ENCODE measurements around the gene CHRNG.
A peak's percentile ranks its signal among the peaks of the same experiment; 100 is the strongest.

Gene CHRNG

DNA sequence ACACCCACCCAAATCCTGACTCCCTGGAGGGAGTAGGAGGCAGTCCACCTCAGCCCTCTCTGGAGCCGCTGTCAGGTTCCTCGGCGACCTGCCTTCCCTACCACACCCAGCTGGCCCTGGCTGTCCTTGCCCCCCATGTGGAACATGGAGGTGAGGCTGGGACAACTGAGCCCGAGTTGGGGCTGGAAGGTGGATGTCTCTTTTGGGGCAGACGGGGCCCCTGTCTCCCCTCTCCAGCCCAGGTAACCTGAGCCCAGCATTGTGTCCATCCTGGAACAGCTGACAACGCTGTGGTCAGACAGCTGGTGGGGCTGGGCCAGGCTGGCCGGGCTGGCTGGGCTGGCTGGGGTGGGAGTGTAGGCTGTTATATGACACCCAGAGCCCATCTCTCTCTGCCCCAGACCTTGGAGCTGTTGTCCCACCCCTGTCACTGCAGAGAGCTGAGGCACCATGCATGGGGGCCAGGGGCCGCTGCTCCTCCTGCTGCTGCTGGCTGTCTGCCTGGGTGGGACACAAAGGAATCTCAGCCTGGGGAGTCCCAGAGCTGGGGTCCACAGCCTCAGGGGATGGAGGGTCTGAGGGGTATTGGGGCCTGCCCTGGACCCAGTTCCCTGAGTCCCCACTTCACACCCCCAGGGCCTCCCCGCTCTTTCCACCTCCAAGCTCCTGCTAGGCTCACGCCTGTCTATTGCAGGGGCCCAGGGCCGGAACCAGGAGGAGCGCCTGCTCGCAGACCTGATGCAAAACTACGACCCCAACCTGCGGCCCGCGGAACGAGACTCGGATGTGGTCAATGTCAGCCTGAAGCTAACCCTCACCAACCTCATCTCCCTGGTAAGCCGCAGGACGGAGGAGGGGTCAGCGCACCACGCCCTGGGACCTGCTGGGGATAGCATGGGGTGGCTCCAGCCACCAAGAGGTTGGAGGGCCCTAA is at the start of gene CHRNG:
Gene CHRNG (plus strand): TSS at position 395 of the 934 bp plus-strand sequence. CDS start 56 bp downstream, at position 451.
- no peak for DNase-seq (ENCODE audit: low read depth in 2 of 2)

DNA sequence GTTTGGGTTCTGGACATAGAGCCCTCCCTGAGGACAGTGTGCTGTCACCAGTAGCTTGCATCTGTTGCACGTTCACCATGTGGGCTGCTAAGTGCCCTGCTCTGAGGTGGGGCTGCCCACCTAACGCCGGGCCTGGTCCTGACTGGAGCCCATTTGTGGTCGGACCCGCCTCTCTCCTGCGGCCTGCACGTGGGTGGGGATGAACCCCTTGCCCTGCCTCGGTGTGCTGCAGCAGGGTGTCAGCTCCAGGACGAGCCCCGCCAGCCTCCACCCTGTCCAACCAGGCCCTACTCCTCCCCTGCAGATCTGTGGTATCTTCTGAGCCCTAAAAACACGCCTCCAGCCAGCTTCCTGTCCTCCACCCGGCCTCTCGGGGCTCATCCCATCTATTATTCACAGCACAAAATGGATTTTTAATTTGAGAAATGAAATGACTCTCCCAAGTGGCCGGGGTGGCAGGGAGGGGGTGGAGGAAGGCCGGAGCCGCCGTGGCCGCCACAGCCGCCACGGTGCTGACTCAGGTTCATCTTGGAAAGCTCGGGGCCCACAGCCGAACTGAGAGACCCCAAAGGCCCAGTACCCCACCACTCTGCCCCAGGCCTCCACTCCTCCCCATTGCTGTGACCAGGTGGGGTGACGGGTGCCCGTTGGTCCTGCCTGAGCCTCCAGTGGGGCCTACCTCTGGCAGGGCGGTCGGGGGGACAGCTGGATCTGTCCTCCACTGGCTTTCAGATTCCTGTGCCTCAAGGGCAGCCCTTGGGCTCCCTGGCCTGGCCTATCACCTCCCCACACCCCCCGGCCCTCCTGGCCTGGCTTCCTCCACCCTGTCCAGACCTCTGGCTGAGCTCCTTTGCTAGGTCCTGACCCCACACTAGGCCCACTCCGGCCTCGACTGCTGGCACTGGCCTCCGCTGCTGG is 49.0 kb upstream of the CHRNG start:
- no peak for DNase-seq (ENCODE audit: low read depth in 2 of 2)

GRCh38 chr2:232491139-232491780 is 48.2 kb upstream of the CHRNG start:
- no peak for DNase-seq (ENCODE audit: low read depth in 2 of 2)

DNA sequence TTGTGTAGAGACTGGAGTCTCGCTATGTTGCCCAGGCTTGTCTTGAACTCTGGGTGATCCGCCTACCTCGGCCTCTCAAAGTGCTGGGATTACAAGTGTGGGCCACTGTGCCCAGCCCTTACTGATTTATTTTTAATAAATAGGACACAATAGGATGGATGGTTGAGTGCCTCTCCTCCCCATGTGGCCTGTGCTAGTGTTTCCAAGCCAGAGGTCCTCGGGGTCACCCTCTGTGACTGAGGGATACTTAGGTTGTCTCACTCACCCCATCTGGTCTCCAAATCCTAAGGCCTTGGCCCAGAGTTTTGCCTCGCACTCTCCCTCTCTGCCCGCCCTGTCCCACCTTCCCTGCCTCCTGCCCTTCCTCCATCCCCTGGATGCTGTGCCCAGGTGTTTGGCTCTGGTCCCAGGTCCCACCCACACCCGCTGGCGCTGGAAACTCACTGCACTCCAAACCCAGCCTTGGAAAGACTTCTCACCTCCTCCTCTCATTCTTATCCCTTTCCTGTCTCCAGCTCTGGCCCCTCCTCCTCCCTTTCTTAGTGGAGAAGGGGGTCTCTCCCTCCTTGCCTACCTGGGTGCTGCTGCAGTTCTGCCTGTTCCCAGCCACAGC is 47.1 kb upstream of the CHRNG start:
- no peak for DNase-seq (ENCODE audit: low read depth in 2 of 2)

GRCh38 chr2:232492963-232493700 is 46.4 kb upstream of the CHRNG start:
- no peak for DNase-seq (ENCODE audit: low read depth in 2 of 2)

DNA sequence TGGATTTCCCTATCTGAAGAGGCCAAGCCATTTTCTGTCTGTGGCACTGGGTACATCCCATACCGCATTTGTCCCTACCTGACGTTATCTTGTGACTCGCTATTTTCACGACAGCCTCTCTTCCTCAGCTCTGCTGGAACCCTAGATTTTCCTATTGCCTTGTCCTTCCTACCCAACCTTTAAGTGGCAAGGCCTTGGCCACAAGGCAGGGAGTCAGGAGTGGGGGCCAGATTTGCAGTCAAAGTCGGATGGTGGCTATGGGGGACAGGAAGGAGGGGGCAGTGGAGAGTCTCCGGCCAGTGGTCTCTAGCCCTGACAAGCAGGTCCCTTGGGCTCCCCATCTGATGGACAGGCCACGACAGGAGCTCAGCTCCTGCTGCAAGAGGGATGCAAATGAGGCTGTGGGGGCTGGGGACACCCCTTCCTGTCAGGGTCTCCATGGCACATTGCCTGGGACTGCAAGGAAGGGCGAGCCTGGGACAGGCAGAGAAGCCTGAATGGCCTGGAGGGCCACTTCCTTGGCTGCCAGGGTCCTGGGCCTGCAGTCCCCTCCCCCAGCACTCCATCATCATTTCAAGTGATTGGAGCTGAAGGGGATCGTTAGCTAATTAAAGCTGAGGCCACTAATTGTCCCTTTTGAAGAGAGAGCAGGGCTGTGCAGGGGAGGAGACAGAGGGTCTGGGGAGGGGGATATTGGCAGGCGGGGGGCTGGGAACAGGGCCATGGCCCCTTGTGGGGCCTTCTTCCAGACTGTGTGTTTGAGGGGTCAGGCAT is 45.6 kb upstream of the CHRNG start:
- no peak for DNase-seq (ENCODE audit: low read depth in 2 of 2)

DNA sequence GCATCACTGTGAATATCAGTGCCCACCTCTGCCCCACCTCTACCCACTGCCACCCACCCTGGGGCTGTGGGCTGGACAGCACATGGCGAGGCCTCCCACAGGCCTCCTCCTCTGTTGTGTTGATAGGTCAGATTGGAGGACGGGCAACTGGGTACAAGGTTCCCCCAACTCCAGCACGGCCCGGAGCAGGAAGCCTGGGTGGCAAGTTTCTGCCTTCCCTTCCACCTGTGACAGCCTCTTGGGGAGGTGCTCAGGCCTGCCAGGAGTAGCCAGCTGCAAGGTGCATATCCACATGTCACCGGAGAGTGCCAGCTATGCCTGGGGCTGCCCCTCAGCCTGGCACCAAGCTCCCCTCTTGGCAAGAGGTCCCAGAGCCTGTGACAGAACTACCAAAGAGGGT is 45.0 kb upstream of the CHRNG start:
- DNase-seq (ENCODE audit: low read depth in 2 of 2), result no peak

DNA sequence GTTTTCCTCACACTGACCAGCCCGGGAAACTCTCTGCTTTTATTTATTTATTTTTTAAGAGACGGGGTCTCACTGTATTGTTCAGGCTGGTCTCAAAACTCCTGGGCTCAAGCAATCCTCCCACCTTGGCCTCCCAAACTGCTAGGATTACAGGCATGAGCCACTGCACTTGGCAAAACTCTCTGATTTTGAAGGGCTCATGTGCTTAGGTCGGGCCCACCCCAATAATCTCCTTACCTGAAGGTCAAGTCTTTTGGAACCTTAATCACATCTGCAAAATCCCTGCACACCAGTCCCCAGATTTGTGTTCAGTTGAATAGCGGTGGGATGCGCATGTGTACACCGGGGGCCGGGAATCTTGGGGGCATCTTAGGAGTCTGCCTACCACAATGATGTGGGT is 44.2 kb upstream of the CHRNG start:
- DNase-seq (ENCODE audit: low read depth in 2 of 2), result no peak

GRCh38 chr2:232496501-232497270 is 42.8 kb upstream of the CHRNG start:
- no peak for DNase-seq (ENCODE audit: low read depth in 2 of 2)

GRCh38 chr2:232497348-232497747 is 42.1 kb upstream of the CHRNG start:
- no peak for DNase-seq (ENCODE audit: low read depth in 2 of 2)

DNA sequence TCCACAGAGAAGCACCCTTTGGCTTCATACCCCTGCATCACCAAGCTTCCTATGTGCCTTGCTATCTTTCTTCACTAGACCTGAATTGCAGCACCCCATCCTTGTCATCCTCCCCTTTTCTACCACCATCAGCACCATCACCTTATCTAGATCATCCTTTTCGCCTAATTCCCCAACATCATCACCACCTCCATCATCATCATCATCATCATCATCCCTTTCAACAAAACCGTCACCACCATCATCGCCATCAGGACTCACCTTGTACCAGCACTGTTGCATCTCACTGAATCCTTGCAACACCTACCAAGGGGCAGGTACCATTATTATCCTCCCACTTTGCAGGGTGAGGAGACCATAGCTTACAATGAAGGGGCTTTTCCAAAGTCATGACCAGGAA is 41.0 kb upstream of the CHRNG start:
- no peak for DNase-seq (ENCODE audit: low read depth in 2 of 2)

DNA sequence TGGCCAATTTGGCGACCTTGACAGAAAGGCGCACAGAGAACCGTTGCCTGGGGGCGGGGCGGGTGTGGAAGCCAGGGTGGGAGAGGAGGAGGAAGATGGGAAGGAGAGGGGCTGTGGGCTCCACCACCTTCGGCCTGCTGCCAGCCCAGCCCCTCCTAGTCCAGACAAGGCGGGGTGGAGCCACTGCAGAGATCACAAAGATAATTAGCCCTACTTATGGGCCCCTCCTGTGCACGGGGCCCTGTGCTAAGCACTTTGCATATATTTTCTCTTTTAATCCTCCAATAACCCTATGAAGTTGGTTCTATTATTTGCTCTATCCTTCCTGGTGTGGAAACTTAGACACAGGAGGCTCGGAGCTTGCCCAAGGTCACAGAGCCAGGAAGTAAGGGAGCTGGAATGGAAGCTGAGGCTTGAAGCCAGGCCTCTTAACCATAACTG is 38.1 kb upstream of the CHRNG start:
- DNase-seq (ENCODE audit: low read depth in 2 of 2), result no peak

GRCh38 chr2:232501794-232502390 is 37.6 kb upstream of the CHRNG start:
- no peak for DNase-seq (ENCODE audit: low read depth in 2 of 2)

DNA sequence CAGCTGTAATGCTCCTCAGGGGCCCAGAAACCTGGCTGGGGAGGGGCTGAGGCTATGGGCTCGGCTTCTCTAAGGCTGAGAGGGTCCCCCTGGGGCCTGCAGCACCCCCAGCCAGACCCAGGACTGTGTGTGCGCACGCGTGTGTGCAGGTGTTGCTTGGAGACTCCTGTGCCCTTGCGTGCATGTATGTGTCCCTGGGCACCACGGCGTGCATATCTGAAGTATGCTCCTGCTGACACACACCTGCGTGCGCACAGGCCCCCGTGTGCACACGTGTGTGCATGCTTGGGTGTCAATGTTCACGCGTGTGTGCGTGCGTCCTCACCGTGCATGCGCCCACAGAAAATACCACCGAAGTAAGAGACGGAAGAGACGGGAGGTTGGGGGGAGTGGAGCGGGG is 37.0 kb upstream of the CHRNG start:
- no peak for DNase-seq (ENCODE audit: low read depth in 2 of 2)

GRCh38 chr2:232502911-232503808 is 36.3 kb upstream of the CHRNG start:
- peak; percentile 29 to 36 for DNase-seq (ENCODE audit: low read depth in 2 of 2)

DNA sequence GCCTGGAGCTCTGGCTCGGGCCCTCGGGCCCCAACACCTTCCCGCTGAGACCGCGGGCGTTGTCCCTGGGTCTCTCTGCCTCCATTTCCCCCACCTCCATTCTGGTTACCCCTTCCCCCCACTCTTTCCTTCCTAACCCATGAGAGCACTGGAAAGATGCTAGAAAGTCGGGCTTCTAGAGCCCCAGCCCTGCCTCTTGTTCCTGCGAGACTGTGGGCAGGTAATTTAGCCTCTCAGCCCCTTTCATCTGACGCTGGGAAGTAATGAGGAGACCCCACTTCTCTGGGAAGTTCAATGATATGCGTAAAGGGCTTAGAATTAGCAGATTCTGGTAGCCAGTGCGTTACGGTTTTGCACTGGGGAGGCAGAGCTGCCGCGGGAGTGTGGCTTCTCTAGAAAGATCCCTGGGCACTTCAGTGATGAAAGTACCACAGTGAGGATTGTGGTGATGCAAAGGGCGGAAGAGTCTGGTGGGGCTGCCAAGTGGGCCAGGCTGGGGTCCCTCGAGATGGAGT is 35.6 kb upstream of the CHRNG start:
- no peak for DNase-seq (ENCODE audit: low read depth in 2 of 2)

- no peak for DNase-seq (ENCODE audit: low read depth in 2 of 2)
These were observed 35.1 kb upstream of the CHRNG start for GRCh38 chr2:232504438-232504837.

GRCh38 chr2:232505856-232506255 is 33.6 kb upstream of the CHRNG start:
- no peak for DNase-seq (ENCODE audit: low read depth in 2 of 2)

Data from stimulated activated CD4-positive, alpha-beta T cell treated with anti-CD3 and anti-CD28 coated beads, Interleukin-1b, Interleukin-23, amount 100 ng/mL, for 4 hours (primary cell).